Astrocyte of the cerebellum (primary cell): Measurements from ENCODE around the gene RNU6-1.

Experiments
- DNase-seq: peaks from one replicate; pipeline ENCODE4 v3.0.0-alpha.2; 2011; ENCODE audit warnings: low read depth
- H3K4me3 ChIP-seq: 2 replicates; pipeline ENCODE4 v1.5.1; 2011; ENCODE audit warnings: mild to moderate bottlenecking, low read depth, low read length, moderate library complexity
- in situ Hi-C: cut with HindIII; loops from 2 replicates; pipeline ENCODE4 v1.10.0; 2017; ENCODE audit warnings: low sequenced_read_pairs
- TF ChIP-seq, protein P1 (sequence below): IDR thresholded peaks from 2 replicates; pipeline ENCODE4 v1.5.1; 2012; ENCODE audit warnings: low read length, low read depth, moderate library complexity, mild to moderate bottlenecking; ENCODE audit errors: missing control alignments

The RNU6-1 gene

DNA sequence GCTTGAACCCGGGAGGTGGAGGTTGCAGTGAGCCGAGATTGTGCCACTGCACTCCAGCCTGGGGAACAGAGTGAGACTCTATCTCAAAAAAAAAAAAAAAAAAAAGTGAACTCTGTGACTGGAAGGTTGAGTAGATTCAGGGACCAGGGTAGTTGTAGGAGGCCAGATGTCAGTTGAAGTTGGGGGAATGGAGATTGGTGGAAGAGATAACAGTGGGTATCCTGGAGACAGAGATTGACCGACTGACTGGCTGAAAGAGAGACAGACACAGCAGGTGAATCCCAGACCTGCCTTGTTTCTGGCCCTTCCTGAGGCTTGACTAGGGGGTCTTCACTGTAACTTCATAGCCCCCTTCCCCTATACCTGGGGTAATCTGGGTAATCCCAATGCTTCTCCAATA, 22.1 kb upstream of the RNU6-1 start:
- H3K4me3 ChIP-seq, result no peak overlapping the region
- no peak for DNase-seq
- in situ Hi-C loops, result no loop called here
- TF ChIP-seq, protein P1, sequence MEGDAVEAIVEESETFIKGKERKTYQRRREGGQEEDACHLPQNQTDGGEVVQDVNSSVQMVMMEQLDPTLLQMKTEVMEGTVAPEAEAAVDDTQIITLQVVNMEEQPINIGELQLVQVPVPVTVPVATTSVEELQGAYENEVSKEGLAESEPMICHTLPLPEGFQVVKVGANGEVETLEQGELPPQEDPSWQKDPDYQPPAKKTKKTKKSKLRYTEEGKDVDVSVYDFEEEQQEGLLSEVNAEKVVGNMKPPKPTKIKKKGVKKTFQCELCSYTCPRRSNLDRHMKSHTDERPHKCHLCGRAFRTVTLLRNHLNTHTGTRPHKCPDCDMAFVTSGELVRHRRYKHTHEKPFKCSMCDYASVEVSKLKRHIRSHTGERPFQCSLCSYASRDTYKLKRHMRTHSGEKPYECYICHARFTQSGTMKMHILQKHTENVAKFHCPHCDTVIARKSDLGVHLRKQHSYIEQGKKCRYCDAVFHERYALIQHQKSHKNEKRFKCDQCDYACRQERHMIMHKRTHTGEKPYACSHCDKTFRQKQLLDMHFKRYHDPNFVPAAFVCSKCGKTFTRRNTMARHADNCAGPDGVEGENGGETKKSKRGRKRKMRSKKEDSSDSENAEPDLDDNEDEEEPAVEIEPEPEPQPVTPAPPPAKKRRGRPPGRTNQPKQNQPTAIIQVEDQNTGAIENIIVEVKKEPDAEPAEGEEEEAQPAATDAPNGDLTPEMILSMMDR, result no peak

DNA sequence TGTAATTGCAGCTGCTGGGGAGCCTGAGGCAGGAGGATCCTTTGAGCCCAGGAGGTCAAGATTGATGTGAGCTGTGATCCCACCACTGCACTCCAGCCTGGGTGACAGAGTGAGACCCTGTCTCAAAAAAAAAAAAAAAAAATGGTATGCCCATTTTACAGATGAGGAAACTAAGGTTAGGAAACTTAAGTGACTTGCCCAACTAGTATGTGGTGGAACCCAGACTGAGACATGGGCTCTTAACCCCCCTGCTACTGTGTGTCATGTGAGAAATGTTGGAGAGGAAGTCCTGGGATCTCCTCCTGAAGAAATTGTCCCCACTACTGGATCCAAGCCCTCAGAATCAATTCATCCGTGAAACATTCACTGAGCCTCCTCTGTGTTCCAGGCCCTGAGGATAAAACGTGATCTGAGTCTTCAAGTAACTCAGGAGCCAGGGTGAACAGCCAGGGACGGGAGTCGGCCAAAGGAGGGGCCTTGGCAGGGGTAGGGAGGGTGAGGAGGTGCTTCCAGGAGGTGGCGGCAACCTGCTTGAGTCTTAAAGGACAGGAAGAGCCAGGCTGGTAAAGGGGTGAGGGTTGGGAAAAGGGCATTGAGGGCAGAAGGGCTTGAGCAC, 19.6 kb upstream of the RNU6-1 start:
- DNase-seq, result no peak
- no peak overlapping the region for H3K4me3 ChIP-seq
- TF ChIP-seq, protein P1, result no peak
- in situ Hi-C loops, result no loop called here

DNA sequence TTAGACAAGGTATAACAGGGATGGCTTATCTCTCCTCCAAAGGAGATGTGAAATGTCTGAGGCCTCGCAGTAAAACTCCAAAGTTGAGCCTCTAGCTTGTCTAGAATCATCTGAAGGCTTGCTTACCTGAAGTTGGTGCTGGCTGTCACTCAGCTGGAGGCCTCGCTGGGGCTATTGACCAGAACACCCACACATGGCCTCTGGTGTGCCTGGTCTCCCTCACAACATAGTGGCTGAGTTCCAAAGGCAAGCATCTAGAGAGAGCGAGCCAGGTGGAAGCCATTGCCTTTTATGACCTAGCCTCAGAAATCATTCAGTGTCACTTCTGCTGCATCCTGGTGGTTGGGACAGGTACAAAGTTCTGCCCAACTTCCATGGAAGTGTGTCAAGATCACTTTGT, 17.4 kb upstream of the RNU6-1 start:
- no peak overlapping the region for H3K4me3 ChIP-seq
- DNase-seq, result no peak
- in situ Hi-C loops, result no loop called here
- TF ChIP-seq, protein P1, result no peak

DNA sequence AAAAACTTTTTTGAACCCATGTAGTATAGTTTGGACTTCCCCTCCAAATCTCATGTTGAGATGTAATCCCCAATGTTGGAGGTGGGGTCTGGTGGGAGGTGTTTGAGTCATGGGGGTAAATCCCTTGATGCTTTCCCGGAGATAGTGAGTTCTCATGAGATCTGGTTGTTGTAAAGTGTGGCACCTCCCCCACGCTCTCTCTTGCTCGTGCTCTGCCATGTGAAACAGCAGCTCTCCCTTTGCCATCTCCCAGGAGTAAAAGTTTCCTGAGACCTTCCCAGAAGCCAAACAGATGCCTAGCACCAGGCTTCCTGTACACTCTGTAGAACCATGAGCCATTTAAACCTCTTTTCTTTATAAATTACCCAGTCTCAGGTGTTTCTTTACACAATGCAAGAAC, 16.0 kb upstream of the RNU6-1 start:
- in situ Hi-C loops, result no loop called here
- H3K4me3 ChIP-seq, result no peak overlapping the region
- TF ChIP-seq, protein P1, result no peak
- DNase-seq, result no peak

GRCh38 chr15:67854358-67854757, 14.5 kb upstream of the RNU6-1 start:
- no peak overlapping the region for H3K4me3 ChIP-seq
- DNase-seq, result no peak
- in situ Hi-C loops, result no loop called here
- TF ChIP-seq, protein P1, result no peak

DNA sequence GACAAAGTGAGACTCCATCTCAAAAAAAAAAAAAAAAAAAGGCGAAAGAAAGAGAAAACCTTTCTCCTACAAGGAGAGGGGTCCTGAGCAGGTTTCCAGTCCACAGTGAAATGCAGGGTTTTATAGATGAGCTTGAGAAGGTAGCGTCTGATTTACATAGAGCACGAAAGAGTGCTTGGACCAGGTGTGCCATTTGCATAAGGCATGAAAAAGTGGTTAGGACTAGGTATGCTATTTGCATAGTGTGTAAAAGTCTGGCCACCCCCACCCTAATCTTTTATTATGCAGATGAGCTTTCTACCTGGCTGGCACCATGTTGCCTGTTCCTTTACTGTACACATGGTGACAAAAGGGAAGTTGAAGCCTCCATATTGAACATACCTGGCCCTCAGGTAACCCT, 13.6 kb upstream of the RNU6-1 start:
- no peak overlapping the region for H3K4me3 ChIP-seq
- DNase-seq, result no peak
- TF ChIP-seq, protein P1, result no peak
- in situ Hi-C loops, result no loop called here
